ENCODE results near the gene TSC22D3. TPM values are rescaled to one million over a fixed set of nuclear protein-coding genes. Genes with fewer than 3 reads are reported as not detected.
"Not testable (repeated sequence)": the region's sequence is repeated elsewhere in the genome, so short reads cannot be mapped to it uniquely, and the experiment has no call there.

TSC22D3 gene
- total RNA-seq, 1 donor from 2014 or later = 19.1 TPM

GRCh38 chrX:107691024-107691448 is 84.6 kb downstream of the TSC22D3 start:
- H3K4me3 Mint-ChIP-seq (ENCODE audit: low read depth) = no peak overlapping the region
- H3K4me1 Mint-ChIP-seq (ENCODE audit: low read depth) = peaks cover 8% of the 10 kb centered on the region
- H3K36me3 Mint-ChIP-seq (ENCODE audit: low read depth) = no peaks in the 10 kb centered on the region
- no peak overlapping the region for H3K27ac Mint-ChIP-seq
- no peaks in the 10 kb centered on the region for H3K27me3 Mint-ChIP-seq (ENCODE audit: low read depth)
- DNase-seq (ENCODE audit: low spot score) = no peak
- H3K9me3 Mint-ChIP-seq = no peaks in the 10 kb centered on the region
- intact Hi-C loops (cut with micrococcal nuclease) = no loop called here

- Mint-ChIP-seq H3K27ac (no peak overlapping the region), H3K9me3 (no peaks in the 10 kb centered on the region), H3K36me3 (ENCODE audit: low read depth) (no peaks in the 10 kb centered on the region), H3K4me1 (ENCODE audit: low read depth) (peaks cover 20% of the 10 kb centered on the region), H3K4me3 (ENCODE audit: low read depth) (no peak overlapping the region), H3K27me3 (ENCODE audit: low read depth) (no peaks in the 10 kb centered on the region)
- intact Hi-C loops (cut with micrococcal nuclease) = no loop called here
- no peak for DNase-seq (ENCODE audit: low spot score)
These were observed 88.1 kb downstream of the TSC22D3 start for GRCh38 chrX:107687445-107687844.

DNA sequence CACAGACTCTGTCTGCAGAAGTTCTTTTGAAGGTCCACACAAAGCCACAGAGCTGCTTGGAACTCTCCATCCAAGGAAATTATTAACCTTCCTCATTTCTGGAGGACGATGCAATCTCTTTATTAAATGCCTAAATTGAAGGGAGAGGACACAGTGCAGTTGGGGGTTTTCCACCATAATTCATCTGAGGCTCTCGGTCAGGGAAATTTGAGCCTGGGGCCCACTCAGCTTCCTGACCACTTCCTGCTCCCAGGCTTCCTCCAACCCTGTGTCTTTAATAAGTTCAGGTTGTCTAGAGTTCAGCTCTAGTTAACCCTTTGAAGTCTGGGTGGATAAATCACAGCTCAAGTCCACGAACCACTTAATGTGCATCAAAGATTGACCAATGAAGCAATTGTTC is 88.8 kb downstream of the TSC22D3 start:
- DNase-seq (ENCODE audit: low spot score) = no peak
- Mint-ChIP-seq H3K36me3 (ENCODE audit: low read depth) (no peaks in the 10 kb centered on the region), H3K4me3 (ENCODE audit: low read depth) (no peak overlapping the region), H3K9me3 (no peaks in the 10 kb centered on the region), H3K27ac (no peak overlapping the region), H3K27me3 (ENCODE audit: low read depth) (no peaks in the 10 kb centered on the region), H3K4me1 (ENCODE audit: low read depth) (peaks cover 20% of the 10 kb centered on the region)
- intact Hi-C loops (cut with micrococcal nuclease) = no loop called here

- intact Hi-C loops (cut with micrococcal nuclease) = no loop called here
- no peaks in the 10 kb centered on the region for H3K9me3 Mint-ChIP-seq
- no peaks in the 10 kb centered on the region for H3K36me3 Mint-ChIP-seq (ENCODE audit: low read depth)
- DNase-seq (ENCODE audit: low spot score) = no peak
- no peaks in the 10 kb centered on the region for H3K27me3 Mint-ChIP-seq (ENCODE audit: low read depth)
- H3K4me3 Mint-ChIP-seq (ENCODE audit: low read depth) = no peak overlapping the region
- no peak overlapping the region for H3K27ac Mint-ChIP-seq
- H3K4me1 Mint-ChIP-seq (ENCODE audit: low read depth) = peaks cover 20% of the 10 kb centered on the region
These were observed 89.6 kb downstream of the TSC22D3 start for GRCh38 chrX:107686026-107686425.

DNA sequence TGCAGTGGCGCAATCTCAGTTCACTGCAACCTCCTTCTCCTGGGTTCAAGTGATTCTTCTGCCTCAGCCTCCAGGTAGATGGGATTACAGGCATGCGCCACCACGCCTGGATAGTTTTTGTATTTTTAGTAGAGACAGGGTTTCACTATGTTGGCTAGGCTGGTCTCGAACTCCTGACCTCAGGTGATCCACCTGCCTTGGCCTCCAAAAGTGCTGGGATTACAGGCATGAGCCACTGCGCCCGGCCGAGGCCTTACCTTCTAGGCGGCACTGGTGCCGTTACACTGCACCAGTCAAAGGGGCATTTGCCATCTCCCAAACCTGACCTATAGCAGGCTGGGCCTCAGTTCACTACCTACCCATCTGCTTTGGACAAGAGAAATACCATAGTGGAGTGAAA is 90.0 kb downstream of the TSC22D3 start:
- H3K9me3 Mint-ChIP-seq; DNase-seq (ENCODE audit: low spot score); H3K36me3 Mint-ChIP-seq (ENCODE audit: low read depth); intact Hi-C loops (cut with micrococcal nuclease); H3K27ac Mint-ChIP-seq; H3K4me3 Mint-ChIP-seq (ENCODE audit: low read depth); H3K27me3 Mint-ChIP-seq (ENCODE audit: low read depth): not testable (repeated sequence)
- H3K4me1 Mint-ChIP-seq (ENCODE audit: low read depth) = peaks cover 20% of the 10 kb centered on the region

DNA sequence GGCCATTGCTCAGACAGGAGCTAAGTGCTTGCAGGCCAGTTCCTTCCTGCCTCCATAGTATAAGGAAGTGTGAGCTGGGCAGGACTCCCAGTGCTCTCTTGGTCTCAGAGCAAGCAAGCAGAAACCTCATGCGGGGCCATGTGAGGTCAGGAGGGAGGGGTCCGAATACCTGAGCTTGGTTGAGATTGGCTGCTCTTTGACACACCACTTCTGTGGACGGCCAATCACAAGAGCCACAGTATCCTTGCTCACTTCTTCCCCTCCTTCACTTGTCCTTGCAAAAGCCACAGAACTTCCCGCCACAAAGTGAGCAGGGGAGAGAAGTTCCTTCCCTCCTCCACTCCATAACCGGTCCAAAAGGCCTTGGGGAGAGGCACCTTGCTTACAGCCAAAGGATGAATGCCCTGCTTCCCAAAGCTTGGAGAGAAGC is 90.6 kb downstream of the TSC22D3 start:
- Mint-ChIP-seq H3K4me3 (ENCODE audit: low read depth) (no peak overlapping the region), H3K27ac (no peak overlapping the region)

GRCh38 chrX:107683931-107684330 is 91.7 kb downstream of the TSC22D3 start:
- Mint-ChIP-seq H3K4me1 (ENCODE audit: low read depth) (peaks cover 32% of the 10 kb centered on the region), H3K27ac (peak overlapping the region; percentile 33), H3K36me3 (ENCODE audit: low read depth) (no peaks in the 10 kb centered on the region), H3K4me3 (ENCODE audit: low read depth) (no peak overlapping the region), H3K27me3 (ENCODE audit: low read depth) (no peaks in the 10 kb centered on the region), H3K9me3 (no peaks in the 10 kb centered on the region)
- intact Hi-C loops (cut with micrococcal nuclease) = no loop called here
- DNase-seq (ENCODE audit: low spot score) = no peak

More for the DNA sequence above, 90.6 kb downstream of the TSC22D3 start:
- Mint-ChIP-seq H3K27me3 (ENCODE audit: low read depth) (no peaks in the 10 kb centered on the region), H3K36me3 (ENCODE audit: low read depth) (no peaks in the 10 kb centered on the region), H3K9me3 (no peaks in the 10 kb centered on the region), H3K4me1 (ENCODE audit: low read depth) (peaks cover 25% of the 10 kb centered on the region)
- no peak for DNase-seq (ENCODE audit: low spot score)
- intact Hi-C loops (cut with micrococcal nuclease) = no loop called here

DNA sequence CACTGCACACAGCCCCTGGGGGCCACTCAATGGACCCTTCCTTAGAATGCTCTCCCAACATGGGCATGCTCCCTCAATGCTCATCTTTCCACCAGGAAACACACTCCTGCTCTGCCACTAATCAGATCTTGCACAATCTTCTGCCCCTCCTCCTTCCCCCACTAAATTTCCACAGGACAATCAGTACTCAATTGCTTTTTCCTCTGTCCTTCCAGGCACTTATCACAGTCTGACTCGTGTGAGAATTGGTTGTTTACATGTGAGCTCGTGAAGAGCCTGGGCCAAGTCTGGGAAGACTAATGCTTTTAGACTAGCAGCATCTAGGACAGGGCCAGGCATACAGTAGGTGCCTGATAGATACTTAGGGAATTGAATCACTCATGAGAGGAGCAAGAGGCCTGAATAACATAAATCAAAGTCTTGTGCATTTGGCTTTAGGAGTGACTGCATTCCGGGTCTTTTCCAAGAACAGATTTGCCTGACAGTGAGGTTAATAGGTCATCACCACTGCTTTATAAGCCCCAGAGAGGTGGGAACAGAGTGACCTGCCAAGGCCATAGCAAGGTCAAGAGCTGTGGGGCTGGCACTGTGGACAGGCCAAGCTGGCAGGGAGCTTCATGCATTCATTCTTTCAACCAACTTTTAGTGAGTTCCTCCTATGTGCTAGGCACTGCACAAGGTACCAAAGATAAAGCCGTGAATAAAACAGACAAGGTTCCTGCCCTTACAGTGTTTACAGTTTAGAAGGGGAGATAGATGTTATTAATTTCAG is 92.3 kb downstream of the TSC22D3 start:
- H3K27ac Mint-ChIP-seq = no peak overlapping the region

GRCh38 chrX:107682256-107682655 is 93.3 kb downstream of the TSC22D3 start:
- DNase-seq (ENCODE audit: low spot score) = no peak
- intact Hi-C loops (cut with micrococcal nuclease) = no loop called here
- Mint-ChIP-seq H3K27ac (no peak overlapping the region), H3K36me3 (ENCODE audit: low read depth) (no peaks in the 10 kb centered on the region), H3K4me1 (ENCODE audit: low read depth) (peaks cover 44% of the 10 kb centered on the region), H3K27me3 (ENCODE audit: low read depth) (no peaks in the 10 kb centered on the region), H3K9me3 (no peaks in the 10 kb centered on the region), H3K4me3 (ENCODE audit: low read depth) (no peak overlapping the region)

More for the DNA sequence above, 92.3 kb downstream of the TSC22D3 start:
- Mint-ChIP-seq H3K27me3 (ENCODE audit: low read depth) (no peaks in the 10 kb centered on the region), H3K4me3 (ENCODE audit: low read depth) (no peak overlapping the region), H3K4me1 (ENCODE audit: low read depth) (peaks cover 38% of the 10 kb centered on the region), H3K9me3 (no peaks in the 10 kb centered on the region), H3K36me3 (ENCODE audit: low read depth) (no peaks in the 10 kb centered on the region)
- no peak for DNase-seq (ENCODE audit: low spot score)
- intact Hi-C loops (cut with micrococcal nuclease) = no loop called here

DNA sequence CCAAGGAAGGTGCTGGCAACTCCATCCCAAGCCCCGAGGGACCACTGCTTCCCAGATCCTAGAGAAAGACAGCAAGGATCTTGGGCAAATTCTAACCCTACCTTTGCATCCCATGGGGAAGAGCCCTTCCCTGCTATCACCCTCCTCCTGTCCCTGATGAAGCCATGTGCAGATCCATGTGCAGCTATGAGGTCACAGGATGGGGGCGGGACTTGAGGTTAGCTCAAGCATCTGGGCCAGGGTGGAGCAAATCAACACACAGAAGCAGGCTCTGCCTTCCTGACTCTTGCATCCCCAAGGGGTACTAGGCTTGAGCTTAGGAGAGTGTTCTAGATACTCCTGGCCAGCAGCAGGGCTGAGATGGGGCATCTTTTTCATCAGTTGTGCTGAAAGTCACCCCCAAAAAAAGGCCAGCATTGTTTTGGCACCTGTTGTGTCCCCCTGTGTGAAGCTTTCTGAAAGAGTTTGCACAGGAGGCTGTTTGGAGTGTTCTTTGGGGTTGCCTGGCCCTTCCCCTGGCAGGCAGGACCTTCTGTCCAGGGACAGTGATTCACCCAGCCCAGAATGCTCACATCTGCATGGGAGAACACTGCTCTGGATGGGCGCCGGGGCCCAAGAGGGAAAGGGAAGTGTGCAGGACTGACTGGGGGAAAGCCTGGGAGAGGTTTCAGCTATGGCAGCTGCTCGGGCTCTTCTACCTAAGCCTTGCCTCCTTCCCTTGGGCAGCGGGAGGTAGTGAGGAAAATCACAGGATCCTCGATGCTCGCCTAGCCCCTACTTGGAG is 96.4 kb downstream of the TSC22D3 start:
- H3K9me3 Mint-ChIP-seq = no peaks in the 10 kb centered on the region
- peaks cover 5% of the 10 kb centered on the region for H3K36me3 Mint-ChIP-seq (ENCODE audit: low read depth)
- H3K4me3 Mint-ChIP-seq (ENCODE audit: low read depth) = peak overlapping the region; percentile 17
- peak overlapping the region; percentile 76 for H3K27ac Mint-ChIP-seq
- DNase-seq (ENCODE audit: low spot score) = peak; percentile 72
- peaks cover 53% of the 10 kb centered on the region for H3K4me1 Mint-ChIP-seq (ENCODE audit: low read depth)
- no peaks in the 10 kb centered on the region for H3K27me3 Mint-ChIP-seq (ENCODE audit: low read depth)
- intact Hi-C loops (cut with micrococcal nuclease) = no loop called here

GRCh38 chrX:107677909-107678308 is 97.7 kb downstream of the TSC22D3 start:
- Mint-ChIP-seq H3K9me3 (no peaks in the 10 kb centered on the region), H3K4me3 (ENCODE audit: low read depth) (no peak overlapping the region), H3K27ac (peak overlapping the region; percentile 76), H3K27me3 (ENCODE audit: low read depth) (no peaks in the 10 kb centered on the region), H3K4me1 (ENCODE audit: low read depth) (peaks cover 55% of the 10 kb centered on the region), H3K36me3 (ENCODE audit: low read depth) (peaks cover 5% of the 10 kb centered on the region)
- DNase-seq (ENCODE audit: low spot score) = no peak
- intact Hi-C loops (cut with micrococcal nuclease) = loop anchor here (2.0 kb wide), 1 partner anchor 149 kb away; no protein-coding TSS in a partner anchor

GRCh38 chrX:107677501-107677901 is 98.1 kb downstream of the TSC22D3 start:
- peak overlapping the region; percentile 99 for H3K27ac Mint-ChIP-seq
- peaks cover 5% of the 10 kb centered on the region for H3K36me3 Mint-ChIP-seq (ENCODE audit: low read depth)
- intact Hi-C loops (cut with micrococcal nuclease) = loop anchor here (2.0 kb wide), 1 partner anchor 149 kb away; no protein-coding TSS in a partner anchor
- no peak for DNase-seq (ENCODE audit: low spot score)
- no peaks in the 10 kb centered on the region for H3K9me3 Mint-ChIP-seq
- peaks cover 56% of the 10 kb centered on the region for H3K4me1 Mint-ChIP-seq (ENCODE audit: low read depth)
- H3K4me3 Mint-ChIP-seq (ENCODE audit: low read depth) = peak overlapping the region; percentile 90
- H3K27me3 Mint-ChIP-seq (ENCODE audit: low read depth) = no peaks in the 10 kb centered on the region
